ENCODE results near the gene ZMIZ1.
A peak's percentile ranks its signal among the peaks of the same experiment; 100 is the strongest.

Gene ZMIZ1

DNA sequence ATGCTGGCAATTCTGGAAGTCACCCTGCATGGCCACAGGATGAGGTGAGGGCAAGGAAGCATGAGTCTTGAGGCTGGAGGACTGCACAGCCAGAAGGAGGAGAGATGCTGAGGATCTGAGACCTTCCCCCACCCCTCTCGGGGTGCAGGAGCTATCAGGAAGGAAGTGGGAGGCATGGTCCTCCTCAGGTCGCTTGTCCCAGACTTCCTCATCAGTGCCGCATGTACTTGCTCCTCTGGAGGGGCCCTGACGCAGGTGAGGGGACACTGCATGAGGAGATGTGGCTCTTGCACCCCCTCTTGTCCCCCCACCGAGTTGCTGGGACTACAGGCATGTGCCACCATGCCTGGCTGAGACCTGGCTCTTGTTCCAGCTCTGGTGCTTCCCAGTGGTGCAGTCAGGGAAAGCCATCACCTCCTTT is 5.7 kb upstream of the ZMIZ1 start:
- TF ChIP-seq, protein P1, sequence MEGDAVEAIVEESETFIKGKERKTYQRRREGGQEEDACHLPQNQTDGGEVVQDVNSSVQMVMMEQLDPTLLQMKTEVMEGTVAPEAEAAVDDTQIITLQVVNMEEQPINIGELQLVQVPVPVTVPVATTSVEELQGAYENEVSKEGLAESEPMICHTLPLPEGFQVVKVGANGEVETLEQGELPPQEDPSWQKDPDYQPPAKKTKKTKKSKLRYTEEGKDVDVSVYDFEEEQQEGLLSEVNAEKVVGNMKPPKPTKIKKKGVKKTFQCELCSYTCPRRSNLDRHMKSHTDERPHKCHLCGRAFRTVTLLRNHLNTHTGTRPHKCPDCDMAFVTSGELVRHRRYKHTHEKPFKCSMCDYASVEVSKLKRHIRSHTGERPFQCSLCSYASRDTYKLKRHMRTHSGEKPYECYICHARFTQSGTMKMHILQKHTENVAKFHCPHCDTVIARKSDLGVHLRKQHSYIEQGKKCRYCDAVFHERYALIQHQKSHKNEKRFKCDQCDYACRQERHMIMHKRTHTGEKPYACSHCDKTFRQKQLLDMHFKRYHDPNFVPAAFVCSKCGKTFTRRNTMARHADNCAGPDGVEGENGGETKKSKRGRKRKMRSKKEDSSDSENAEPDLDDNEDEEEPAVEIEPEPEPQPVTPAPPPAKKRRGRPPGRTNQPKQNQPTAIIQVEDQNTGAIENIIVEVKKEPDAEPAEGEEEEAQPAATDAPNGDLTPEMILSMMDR (IDR thresholded peaks at IDR 0.05): no peak

DNA sequence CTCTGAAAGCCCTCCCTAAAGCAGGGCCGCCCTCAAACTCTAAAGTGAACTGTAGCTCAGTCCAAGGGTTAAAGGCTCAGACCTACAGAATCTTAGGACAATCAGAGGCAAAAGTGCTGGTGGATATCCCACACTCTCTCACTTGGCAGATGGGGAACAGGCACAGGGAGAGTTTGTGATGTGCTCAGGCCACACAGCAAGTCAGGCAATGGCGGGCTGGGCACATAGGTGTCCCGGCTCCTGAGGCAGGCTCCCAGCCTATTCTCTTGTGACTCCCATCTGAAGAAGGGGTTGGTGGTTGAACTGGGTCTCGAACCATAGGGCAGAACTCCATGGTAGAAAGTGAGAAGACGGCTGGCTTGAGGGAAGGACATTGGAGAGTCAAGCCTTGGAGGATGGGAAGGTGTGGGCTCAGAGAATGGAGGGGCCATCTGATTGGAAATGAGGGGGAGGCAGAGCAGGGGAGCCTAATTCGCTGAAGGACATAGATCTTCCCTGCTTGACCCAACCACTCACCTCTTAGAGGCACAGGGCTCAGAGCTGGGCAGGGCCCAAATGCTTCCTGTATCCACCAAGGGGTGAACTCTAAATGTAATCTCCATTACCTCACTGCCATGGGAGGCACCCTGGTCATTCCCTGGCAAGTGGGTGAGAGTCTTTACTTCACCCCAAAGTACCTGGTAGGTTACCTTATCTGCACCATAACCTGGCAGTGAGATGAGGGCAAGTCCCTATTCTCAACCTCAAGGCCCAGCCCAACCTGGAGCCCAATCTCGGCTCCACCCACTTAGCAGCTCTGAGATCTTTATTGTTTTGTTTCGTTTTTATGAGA is 4.9 kb upstream of the ZMIZ1 start:
- TF ChIP-seq, protein P1 (IDR thresholded peaks at IDR 0.05): no peak

DNA sequence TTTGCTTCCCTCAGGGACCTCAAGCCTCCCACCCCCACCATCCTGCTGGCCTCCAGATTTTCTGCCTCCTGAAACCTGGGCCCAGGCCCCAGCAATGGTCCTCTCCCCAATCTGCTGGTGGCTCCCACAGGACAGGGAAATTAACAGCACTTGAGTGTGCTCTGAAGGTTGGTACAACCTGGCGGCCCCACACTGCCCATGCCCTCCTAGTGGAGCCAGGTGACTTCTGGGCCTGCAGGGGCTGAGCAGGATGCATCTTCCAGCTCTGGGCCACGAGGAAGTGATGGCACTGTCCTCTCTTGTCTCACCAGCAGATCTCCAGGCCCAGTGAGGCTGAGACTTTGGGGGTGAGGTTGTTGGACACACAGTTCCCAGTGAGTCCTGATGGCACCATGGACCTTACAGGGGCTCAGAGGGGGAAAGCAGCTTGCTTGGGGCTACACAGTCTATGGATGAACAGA is 3.6 kb upstream of the ZMIZ1 start:
- TF ChIP-seq, protein P1 (IDR thresholded peaks at IDR 0.05): no peak

DNA sequence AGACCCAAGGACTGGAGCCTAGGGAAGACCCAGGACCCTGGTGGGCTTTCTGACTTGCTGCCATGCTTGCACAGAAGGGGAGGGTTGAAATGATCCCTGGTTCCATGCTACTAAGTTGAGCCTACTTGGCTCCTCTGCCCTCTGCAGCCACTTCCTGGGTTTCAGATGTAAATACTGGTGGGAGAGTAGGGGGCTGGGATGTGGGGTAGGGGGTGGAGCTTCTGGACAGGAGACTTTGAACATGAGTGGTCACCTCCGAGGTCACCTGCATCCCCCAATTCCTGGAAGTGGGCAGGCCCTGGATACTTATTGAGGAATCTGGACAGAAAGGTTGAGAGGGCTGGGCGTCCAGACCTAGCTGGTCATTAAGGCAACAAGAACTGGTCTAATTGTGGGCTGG is 2.9 kb upstream of the ZMIZ1 start:
- TF ChIP-seq, protein P1 (IDR thresholded peaks at IDR 0.05): no peak

DNA sequence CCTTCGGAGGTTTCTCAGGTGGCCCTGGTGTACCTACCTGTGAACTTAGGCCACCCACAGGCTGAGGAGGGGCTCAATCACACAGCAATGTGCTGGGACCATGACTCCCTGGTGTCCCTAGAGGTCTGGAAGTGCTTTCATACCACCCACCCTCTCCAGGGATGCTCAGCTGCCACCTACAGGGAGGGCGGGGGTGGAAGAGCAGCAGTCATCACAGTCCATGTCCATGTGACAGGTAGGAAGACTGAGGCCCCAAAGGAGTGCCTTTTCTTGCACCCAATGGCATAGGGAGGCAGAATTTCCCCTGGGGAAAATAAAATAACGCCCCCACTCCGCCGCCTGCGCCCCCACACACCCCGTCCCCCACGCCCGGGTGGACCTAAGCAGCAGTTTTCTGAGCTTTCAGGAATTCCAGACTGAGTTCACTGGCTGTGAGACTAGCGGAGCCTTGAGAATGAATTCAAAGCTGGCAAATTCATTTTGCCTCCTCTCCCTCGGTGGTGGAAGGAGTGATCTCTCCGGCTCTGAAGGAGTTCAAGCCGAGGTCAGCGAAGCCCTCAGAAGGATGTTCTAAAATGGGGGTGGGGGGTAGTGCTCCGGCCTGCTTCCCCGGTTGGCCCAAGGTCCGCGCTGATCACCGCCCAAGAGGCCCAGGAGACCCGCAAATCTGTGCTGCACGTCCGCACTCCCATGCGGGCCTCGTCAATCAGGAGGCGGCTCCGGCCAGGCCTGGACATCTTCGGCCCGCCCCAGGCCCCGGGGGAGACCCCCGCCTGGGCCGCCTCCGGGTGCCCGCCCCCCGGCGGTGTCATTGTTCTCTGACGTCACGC is 2.1 kb upstream of the ZMIZ1 start:
- TF ChIP-seq, protein P1 (IDR thresholded peaks at IDR 0.05): peak; percentile 34; the same call in 1 of the 2 replicates

DNA sequence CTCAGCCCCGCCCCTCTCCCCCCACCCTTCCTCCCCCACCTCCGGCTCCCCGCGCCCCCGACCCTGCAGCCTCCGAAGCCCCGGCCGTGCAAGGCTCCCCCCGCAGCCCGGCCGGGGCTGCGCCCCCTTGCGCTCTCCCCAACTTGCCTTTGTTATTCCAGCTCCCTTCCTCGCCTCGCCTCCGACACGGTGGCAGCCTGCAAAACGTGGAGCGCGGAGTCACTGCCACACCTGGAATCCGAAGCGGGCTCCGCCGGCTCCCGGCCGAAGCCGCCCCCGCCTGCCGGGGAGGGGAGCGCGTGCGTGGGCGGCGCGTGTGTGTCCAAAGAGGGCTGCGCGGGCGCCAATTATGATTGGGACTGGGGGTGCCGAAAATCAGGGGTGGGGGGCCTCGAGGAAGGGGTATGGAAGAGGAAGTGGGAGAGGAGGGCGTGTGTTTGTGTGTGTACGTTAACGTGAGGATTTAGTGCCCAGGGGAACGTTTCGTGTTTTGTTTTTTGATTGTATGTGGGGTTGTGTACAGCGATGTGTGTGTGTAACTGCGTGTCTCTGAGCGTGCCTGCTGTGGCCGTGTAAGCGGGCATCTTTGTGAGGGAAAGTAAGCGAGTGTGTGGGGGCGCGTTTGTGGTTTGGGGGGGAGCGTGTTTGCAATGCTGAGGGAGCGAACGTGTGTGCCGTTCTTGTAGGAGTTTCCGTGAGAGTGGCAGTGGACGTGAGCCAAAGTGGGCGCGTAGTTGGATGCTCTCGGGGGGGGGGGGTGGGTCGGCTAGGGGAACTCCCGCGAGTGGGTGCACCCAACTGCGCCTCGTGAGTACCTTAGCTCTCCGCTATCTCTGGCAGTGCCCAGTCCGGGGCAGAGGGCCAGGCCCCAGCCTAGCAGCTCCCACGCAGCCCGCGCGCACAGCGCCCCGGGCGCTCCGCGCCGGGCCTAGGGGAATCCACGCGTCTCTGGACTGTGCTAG is 1.2 kb upstream of the ZMIZ1 start:
- TF ChIP-seq, protein P1 (IDR thresholded peaks at IDR 0.05): no peak

DNA sequence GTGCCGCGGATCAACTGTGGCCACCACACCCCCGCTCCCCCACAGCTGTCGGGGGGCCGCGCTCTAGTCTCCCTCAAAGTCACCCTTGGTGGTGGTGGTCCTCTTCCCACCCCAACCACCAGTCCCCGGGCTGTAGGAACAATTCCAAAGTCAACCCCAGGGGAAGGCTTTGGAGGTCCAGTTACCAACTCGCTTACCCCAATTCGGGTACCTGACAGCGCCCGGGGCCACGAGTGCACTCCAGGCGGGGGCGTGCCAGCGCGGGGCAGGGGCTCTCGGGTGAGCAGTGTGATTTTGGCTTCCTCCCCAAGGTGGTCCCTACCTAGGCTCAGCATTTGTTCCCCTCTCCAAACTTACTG is 584 bp upstream of the ZMIZ1 start:
- TF ChIP-seq, protein P1 (IDR thresholded peaks at IDR 0.05): peak; percentile 41

Measured in LNCAP (cell line).